Body of pancreas (tissue), 4 donors: ENCODE data around the gene HEXD.

Experiments
- CTCF ChIP-seq, 7 experiments: fragments of 450-650 bp in 4 of 7; fragments of 200-600 bp in 3 of 7; sonication (generic) in 3 of 7; IDR thresholded peaks; one replicate each; pipeline ENCODE4 v1.5.1; 2016 to 2019; ENCODE audit warnings: antibody characterized with exemption in 7 of 7
- POLR2A ChIP-seq, 3 donors: fragments of 450-650 bp; IDR thresholded peaks; one replicate each; pipeline ENCODE4 v1.6.1; 2016; ENCODE audit warnings: antibody characterized with exemption in 3 of 3, mild to moderate bottlenecking in 2 of 3

- TF ChIP-seq CTCF (IDR thresholded peaks at IDR 0.05): no peak
- TF ChIP-seq POLR2A (IDR thresholded peaks at IDR 0.05): no peak
Measured at GRCh38 chr17:82463391-82463790, 45.2 kb downstream of the HEXD start.
